ENCODE measurements around the gene BBOF1.

DNA sequence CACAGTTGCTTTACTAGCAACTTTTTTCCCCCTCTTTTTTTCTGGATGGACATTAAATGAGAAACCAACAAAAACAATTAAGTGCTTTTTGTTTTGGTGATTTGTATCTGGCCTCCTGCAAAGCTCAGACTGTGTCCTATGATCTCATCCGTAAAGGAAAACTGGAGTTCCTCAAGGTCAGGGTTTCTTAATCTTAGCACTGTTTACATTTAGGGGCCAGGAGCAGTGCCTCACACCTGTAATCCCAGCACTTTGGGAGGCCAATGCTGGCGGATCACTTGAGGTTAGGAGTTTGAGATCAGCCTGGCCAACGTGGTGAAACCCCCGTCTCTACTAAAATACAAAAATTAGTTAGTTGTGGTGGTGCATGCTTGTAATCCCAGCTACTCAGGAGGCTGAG is 28.1 kb upstream of the BBOF1 start:
- TF ChIP-seq EP300 (IDR thresholded peaks at IDR 0.05): no peak
- TF ChIP-seq, protein P1, sequence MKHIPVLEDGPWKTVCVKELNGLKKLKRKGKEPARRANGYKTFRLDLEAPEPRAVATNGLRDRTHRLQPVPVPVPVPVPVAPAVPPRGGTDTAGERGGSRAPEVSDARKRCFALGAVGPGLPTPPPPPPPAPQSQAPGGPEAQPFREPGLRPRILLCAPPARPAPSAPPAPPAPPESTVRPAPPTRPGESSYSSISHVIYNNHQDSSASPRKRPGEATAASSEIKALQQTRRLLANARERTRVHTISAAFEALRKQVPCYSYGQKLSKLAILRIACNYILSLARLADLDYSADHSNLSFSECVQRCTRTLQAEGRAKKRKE (CRISPR knock-in tag; IDR thresholded peaks at IDR 0.05; ENCODE audit: low read depth): no peak
- TF ChIP-seq, protein P2, sequence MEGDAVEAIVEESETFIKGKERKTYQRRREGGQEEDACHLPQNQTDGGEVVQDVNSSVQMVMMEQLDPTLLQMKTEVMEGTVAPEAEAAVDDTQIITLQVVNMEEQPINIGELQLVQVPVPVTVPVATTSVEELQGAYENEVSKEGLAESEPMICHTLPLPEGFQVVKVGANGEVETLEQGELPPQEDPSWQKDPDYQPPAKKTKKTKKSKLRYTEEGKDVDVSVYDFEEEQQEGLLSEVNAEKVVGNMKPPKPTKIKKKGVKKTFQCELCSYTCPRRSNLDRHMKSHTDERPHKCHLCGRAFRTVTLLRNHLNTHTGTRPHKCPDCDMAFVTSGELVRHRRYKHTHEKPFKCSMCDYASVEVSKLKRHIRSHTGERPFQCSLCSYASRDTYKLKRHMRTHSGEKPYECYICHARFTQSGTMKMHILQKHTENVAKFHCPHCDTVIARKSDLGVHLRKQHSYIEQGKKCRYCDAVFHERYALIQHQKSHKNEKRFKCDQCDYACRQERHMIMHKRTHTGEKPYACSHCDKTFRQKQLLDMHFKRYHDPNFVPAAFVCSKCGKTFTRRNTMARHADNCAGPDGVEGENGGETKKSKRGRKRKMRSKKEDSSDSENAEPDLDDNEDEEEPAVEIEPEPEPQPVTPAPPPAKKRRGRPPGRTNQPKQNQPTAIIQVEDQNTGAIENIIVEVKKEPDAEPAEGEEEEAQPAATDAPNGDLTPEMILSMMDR (IDR thresholded peaks at IDR 0.05): no peak
- TF ChIP-seq MYC (IDR thresholded peaks at IDR 0.05; ENCODE audit: borderline replicate concordance, low read length): no peak
- TF ChIP-seq, protein P3, sequence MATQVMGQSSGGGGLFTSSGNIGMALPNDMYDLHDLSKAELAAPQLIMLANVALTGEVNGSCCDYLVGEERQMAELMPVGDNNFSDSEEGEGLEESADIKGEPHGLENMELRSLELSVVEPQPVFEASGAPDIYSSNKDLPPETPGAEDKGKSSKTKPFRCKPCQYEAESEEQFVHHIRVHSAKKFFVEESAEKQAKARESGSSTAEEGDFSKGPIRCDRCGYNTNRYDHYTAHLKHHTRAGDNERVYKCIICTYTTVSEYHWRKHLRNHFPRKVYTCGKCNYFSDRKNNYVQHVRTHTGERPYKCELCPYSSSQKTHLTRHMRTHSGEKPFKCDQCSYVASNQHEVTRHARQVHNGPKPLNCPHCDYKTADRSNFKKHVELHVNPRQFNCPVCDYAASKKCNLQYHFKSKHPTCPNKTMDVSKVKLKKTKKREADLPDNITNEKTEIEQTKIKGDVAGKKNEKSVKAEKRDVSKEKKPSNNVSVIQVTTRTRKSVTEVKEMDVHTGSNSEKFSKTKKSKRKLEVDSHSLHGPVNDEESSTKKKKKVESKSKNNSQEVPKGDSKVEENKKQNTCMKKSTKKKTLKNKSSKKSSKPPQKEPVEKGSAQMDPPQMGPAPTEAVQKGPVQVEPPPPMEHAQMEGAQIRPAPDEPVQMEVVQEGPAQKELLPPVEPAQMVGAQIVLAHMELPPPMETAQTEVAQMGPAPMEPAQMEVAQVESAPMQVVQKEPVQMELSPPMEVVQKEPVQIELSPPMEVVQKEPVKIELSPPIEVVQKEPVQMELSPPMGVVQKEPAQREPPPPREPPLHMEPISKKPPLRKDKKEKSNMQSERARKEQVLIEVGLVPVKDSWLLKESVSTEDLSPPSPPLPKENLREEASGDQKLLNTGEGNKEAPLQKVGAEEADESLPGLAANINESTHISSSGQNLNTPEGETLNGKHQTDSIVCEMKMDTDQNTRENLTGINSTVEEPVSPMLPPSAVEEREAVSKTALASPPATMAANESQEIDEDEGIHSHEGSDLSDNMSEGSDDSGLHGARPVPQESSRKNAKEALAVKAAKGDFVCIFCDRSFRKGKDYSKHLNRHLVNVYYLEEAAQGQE (IDR thresholded peaks at IDR 0.05): no peak
- TF ChIP-seq POLR2A (IDR thresholded peaks at IDR 0.05; ENCODE audit: low read length): no peak
- TF ChIP-seq FOSL2 (IDR thresholded peaks at IDR 0.05): no peak
- no peak for TF ChIP-seq FOSL2 (CRISPR knock-in tag; IDR thresholded peaks at IDR 0.05)
- no peak for TF ChIP-seq CEBPB (IDR thresholded peaks at IDR 0.05)
- no peak for TF ChIP-seq SMC3 (IDR thresholded peaks at IDR 0.05)
- TF ChIP-seq MAFK (IDR thresholded peaks at IDR 0.05; ENCODE audit: partially characterized antibody): no peak
